Activated CD4-positive, CD25-positive, alpha-beta regulatory T cell treated with anti-CD3 and anti-CD28 coated beads, Interleukin-2, amount 50 U/mL, for 16 hours (primary cell): ENCODE data around the gene SLIT1.
"Not testable (repeated sequence)": the region's sequence is repeated elsewhere in the genome, so short reads cannot be mapped to it uniquely, and the experiment has no call there.

Experiments
- DNase-seq: peaks from one replicate; pipeline ENCODE4 v3.0.0-alpha.2; 2020; ENCODE audit warnings: low read depth, low spot score

Gene SLIT1

DNA sequence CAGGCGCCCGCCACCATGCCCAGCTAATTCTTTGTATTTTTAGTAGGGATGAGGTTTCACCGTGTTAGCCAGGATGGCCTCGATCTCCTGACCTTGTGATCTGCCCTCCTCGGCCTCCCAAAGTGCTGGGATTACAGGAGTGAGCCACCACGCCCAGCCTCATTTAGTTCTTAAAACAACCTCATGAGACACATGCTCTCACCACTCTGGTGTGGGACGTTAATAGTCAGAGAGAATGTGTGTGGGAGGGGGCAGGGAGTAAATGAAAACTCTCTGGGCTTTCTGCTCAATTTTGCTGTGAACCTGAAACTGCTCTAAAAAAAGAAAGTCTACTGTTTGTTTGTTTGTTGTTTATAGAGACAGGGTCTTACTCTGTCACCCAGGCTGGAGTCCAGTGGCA lies 103.2 kb downstream of the SLIT1 start:
- DNase-seq: not testable (repeated sequence)

DNA sequence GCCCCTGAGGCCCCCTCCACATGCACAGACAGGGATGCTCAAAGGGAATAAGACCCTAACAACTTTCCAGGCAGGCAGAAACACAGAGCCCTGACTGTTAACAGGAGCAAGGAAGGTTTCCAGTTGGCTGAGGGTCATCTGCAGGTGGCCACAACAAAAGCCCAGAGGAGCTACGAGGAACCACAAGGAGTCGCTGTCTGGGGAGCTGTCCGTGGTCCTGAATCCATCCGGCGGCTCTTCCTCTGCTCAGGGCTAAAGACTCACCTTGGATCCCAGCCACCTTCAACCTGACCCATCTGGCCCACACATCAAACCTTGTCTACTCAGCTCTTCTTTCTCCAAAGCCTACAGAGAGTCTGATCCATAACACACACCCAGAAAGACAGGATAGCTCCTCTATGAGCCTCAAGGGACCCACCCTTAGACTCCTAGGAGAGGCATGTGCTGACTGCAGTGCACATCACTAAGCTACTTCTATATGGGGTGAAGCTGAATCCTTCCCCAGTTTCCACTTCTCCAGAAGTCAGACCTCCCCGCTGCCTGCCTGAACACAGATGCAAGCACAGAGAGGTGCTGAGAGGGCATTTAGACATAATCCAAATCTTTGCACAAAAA lies 104.0 kb downstream of the SLIT1 start:
- DNase-seq: no peak

DNA sequence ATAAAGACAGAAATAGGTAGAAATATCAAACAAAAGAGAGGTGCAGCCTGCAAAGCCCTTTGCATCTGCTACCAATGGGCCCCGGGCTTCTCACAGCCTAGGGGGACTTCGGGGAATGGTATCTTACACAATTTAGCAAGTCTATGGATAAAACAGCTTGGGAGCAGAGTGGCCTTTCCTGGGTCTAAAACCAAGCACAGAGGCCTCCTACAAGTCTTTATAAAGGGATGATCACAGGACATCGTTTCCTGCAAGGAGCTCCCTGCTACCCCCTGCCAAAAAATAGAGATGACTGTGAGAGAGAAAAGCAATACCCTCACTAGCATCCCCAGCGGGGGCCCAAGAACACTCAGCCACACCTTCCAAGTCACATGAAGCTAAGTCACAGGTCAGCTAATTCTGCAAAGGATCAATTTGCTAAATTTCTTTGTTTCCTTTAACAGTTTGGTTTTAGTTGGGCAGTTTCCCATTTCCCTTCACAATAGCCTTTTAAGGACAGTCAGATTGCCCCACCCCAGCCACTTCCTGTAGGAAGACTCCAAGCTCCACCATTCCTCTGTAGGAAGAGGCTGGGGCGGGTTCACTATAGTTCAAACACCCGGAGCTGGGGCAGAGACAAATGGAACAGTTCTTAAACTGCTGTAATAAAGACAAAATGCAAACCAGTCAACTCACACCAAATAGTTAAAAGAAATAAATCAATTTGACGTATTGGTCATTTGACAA lies 105.5 kb downstream of the SLIT1 start:
- no peak for DNase-seq

DNA sequence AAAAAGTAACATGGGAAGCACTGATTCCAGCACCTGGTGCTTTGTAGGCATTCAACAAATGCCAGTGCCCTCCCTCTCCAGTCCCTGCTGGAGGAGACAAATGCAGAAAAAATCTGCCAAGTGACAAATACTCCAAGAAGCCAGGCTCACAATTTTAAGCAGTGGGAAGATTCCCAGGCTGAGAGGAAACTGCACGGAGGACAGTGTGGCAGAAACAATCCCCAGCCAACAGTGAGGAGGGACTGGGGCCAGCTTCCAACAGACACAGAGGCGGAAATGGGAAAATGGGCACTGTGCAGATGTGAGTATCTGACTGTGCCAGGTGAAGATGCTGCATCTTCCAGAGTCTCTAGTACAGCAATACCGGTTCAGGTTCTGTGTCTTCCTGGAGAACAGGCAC lies 106.3 kb downstream of the SLIT1 start:
- no peak for DNase-seq

DNA sequence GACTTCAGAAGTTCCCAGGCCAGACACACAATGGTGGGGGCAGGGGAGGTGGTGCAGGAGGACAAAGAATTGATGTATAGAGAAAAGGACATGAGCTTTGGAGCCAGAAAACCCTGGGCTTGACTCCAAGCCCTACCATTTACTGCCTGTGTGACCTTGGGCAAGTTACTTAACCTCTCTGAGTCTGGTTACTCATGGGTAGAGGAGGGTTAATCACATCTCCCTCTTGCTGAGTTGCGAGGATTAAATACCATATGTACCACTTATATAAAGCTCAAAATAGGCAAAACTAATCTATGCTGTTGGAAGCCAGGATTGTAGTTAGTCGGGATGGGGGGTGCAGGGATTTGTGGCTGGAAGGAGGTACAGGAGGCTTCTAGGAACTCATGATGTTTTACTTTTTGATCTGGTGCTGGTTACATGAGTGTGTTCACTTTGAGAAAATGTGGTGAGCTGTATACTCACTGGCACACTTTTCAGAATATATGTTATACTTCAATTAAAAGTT lies 106.8 kb downstream of the SLIT1 start:
- DNase-seq: no peak

DNA sequence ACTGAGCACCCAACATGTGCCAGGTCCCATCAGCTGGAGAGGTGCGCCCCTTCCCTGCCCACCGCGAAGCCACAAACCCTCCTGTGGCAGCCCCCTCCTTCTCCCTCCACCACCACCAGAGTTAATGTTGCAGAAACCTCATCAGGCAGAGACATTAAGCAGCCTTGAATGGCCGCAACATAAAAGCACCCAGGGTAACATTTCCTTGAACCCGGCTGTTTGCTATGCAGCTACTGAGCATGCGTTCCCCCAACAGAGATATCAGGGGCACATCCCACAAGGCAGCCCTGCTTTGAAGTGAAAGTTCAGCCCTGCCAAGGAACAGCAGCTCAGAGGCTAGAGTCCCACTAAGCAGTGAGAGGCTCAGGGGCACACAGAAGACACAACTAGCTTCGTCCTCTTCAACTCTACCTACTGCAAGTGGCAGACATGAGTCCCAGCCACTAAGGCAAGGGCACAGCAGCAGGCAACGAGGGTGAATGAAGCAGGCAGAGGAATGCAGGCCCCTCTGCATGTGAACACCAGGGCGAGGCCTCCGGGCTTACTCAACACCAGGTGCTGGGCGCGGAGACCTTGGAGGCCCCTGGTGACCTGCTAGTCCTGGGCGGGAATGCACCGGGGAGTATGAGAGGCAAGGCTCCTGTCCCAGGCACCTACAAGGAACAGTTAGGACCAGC lies 107.4 kb downstream of the SLIT1 start:
- DNase-seq: no peak

DNA sequence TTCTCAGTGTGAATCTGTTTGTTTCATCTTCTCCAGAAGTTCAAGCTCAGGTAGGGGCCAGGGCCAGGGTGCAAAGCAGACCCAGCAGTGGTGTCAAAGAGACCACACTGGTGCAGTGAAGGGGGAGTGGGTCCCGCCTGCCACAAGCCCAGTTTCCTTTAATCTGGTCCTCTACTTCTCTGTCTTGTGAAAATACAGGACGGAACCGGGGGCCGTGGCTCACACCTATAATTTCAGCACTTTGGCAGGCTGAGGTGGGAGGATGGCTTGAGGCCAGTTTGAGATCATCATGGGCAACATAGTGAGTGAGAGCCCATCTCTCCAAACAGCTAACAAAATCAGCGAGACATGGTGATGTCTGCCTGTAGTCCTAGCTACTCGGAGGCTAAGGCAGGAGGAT lies 109.0 kb downstream of the SLIT1 start:
- DNase-seq: no peak

DNA sequence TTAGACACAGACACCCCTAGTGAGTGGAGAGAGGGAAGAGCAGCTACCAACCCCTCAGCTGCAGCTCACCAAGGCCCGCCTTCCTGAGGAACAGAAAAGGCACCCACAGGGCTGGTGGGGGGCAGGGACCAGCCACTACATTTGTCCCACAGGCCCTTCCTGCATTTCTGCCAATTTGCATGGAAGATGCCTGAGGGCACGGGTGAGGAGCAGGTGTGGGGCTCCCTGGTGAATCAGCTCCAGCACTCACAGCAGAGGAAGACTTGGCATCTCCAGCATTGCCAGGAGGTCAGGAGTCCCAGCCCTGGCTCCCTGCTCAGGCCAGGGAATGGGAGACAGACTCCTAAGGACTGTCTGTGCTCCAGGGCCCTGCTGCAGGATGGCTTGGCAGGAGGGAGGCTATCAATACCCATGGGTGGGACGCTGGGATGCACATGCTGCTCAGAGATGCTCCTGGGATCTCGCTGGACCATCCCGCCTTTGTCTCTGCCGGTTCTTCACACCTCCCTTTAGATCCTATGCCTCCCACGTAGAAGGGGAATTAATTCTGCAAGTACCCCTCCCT lies 109.7 kb downstream of the SLIT1 start:
- DNase-seq: no peak

DNA sequence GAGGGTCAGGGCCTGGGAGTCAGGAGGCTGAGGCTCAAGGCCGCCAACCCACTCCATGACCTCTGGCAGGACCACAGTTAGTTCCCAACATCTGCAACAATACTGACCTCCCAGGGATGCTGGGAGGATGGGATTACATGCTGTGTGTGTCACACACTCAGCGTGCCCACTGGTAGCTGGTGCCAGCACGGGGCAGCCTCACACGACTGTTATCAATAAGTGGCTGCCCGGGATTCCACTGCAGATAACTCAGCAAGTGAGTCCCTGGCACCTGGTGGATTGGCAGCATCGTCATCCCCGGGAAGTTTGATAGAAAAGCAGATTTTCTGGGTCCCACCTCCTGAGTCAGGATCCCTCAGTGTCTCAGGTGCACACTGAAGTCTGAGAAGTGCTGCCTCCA lies 110.3 kb downstream of the SLIT1 start:
- DNase-seq: no peak

DNA sequence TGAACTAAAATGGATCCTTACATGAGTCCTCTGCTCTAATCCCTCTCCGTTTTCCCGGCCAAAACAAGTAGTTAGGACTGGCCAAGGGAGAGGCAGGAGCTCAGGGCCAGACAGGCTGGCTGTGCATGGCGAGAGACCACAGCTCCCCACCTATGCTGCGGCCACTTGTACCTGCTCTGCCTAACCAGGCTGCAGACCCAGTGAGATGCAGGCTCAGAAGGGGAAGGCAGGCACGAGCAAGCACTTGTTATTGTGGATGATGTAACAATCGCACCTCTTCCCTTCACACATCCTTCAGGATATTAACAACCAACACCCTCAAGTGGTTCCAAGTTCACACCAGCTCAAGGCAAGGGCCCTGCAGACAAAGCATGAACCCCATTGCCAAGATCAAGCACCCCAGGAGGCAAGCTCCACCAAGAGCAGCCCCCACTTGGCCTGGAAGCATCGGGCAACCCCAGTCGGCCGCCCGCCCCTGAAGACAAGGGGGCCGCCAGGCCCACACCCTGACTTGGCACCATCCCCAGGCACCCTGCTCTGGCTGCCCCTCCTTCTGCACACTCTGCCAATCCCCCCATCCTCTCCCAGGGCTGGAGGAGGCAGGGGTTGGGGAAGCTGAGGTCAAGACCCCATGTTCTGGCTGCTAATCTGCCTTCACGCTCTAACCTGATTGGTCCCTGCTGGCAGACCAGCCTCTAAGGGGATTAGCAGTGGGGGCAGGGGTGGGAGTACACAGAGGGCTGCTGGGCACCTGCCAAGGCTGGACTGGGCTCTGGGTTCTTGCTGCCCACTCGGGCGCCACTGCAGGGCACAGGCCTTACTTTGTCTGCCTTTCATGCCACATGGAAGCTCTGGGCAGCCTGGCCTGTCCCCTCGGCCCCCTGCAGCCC lies 111.3 kb downstream of the SLIT1 start:
- DNase-seq: no peak

DNA sequence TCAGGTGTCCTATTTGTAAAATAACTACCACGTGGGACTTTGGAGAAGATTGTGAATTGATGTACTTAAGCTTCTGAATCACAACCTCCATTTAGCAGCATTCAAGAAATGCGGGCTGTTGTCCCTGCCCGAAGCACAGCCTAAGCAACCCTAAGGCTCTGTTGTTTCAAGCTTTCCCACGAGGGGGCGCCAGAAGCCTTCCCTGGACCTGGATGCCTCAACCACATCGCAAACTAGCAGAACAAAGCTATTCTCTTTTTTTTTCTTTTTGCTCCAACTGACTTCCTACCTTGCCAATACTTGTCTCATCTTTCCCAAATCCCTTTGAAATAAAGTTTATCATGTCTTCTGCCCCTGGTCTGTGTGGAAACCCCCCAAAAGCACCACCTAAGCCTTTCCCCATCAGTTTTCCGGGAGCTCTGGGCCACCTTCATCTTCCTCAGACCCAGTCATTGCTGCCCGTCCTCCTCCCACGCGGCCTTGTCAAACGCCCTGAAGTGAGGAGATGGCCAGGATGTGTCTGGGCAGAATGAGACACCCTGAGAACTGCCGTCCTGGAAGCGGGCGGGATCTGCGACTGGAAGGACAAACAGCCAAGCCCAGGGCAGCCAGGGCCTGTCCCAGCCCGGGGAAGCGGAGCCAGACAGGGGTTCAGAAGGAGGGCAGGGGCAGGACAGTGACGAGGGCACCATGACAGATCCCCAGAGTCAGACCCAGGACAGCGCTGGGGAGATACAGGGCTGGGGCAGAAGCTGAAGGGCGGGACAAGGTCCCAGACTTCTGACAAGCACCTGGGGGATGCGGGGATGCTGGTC lies 112.7 kb downstream of the SLIT1 start:
- DNase-seq: peak; percentile 51

DNA sequence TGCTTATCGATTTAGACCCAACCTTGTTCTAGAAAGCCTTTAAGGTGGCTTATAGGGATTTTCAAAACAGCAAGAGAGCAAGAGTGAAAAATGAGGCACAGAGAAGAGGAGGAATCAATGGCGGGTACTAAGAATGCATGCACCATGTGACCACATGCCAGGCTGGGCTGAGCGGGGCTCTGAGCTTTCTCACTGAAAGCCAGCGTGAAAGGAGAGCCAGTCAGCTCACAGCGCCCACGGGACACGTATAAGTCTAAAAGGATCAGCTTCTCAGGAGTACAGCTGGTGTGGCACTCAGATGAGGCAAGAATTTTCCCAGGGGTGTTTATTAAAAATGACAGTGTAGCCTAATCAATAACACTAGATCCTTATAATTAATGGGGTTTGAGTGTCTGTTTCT lies 114.3 kb downstream of the SLIT1 start:
- no peak for DNase-seq

DNA sequence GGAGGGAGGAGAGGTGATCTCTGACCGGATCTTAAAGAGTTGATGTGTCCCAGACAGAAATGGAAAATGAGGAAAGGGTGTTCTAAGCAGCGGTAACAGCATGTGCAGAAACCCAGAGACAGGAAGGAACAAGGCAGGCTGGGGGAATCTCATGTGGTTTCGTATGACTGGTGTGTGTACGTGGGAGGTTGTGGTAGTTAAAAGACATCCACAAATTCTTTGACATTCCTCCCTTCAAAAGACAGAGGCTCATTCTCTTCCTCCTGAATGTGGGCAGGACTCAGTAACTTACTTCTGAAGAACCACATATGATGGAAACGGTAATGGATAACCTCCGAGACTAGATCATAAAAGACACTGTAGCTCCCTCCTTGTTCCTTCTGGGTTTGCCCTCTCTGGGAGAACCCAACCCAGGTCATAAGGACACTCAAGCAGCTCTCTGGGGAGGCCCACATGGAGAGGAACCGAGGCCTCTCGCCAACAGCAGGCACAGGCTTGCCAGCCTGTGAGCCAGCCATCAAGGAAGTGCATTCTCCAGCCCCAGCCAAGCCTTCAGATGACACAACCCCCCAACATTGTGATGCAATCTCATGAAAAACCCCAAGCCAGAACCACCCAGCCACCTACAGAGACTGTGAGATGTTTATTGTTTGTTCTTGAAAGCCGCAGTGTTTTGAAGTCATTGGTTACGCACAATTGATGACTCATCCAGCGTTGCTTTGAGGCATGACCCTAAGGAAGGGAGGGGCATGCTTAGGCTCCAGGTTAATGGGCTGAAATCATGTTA lies 116.0 kb downstream of the SLIT1 start:
- DNase-seq: no peak

DNA sequence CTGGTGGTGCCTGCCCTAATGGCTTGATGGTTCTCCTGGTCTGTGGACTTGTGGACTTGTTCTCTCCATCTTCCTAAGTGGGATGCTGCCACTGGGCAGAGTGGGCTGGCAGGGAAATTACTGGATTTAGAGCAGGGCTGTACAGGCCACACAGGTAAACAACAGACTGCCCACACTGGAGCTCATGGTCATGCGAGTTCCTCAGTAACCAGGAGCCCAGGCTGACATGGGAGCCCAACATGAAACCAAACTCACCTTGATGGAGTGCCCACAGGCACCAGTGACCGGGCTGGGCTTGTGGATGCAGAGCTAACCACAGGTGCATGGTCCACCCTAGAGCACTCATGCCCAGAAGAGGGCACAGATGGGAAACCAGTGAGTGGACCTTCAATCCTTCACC lies 116.7 kb downstream of the SLIT1 start:
- no peak for DNase-seq

DNA sequence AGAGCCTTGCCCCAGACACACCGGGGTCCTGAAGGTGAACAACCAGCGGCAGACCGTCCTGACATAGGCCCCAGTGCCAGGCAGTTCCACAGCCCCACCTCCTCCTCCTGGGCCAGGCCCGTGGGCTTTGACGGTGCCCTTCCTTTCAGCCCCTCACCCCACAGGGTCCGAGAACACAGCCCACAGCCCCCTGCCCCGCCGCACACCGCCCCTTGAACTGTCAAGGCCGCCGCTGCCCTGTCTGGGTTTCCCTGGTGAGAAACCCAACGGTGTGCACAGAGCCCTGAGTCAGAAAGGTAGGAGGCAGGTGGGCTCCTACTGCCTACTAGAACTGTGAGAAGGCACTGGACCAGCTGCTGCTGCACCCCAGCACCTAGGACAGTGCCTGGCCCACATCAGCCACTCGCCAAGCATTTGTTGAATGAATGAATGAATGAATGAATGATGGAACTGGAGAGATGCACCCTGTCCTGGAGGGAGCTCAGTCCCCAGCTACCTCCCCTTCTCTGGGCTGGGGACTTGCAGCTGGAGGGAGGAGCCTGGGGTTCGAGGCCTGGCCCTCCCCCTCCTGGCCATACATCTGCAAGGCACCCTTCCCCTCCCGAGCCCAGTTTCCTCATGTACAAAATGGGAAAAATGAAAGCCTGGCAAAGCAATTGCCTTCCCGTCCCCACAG lies 117.9 kb downstream of the SLIT1 start:
- DNase-seq: no peak

DNA sequence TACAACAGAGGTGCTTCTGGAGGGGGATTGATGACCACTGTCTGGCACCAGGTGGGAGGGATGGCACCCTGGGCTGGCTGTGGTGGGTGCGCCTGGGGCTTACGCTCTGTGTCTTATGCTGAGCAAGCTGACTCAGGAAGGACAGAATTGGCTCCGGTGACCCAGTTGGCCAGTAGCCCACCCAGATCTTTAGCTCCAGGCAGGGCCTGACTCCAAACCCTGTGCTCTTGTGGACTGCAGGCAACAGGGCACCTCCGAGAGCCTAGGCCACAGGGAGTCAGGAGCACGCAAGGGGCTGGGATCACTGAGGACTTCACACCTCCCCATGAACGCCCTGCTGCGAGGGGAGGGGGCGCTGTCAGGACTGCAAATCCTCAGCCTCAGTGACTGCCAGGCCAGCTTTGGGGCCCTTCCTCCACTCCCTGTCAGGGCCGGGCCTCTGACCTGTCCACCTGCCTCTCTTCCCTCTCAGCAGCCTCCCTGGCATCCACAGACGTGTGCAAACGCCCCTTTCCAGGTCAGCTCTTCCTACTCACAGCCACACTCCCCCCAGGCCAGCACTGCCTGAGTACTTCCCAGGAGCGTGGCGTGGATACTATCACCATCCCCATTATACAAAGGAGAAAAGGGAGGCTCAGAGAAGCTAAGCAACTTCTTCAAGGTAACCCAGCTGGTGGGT lies 118.7 kb downstream of the SLIT1 start:
- no peak for DNase-seq

DNA sequence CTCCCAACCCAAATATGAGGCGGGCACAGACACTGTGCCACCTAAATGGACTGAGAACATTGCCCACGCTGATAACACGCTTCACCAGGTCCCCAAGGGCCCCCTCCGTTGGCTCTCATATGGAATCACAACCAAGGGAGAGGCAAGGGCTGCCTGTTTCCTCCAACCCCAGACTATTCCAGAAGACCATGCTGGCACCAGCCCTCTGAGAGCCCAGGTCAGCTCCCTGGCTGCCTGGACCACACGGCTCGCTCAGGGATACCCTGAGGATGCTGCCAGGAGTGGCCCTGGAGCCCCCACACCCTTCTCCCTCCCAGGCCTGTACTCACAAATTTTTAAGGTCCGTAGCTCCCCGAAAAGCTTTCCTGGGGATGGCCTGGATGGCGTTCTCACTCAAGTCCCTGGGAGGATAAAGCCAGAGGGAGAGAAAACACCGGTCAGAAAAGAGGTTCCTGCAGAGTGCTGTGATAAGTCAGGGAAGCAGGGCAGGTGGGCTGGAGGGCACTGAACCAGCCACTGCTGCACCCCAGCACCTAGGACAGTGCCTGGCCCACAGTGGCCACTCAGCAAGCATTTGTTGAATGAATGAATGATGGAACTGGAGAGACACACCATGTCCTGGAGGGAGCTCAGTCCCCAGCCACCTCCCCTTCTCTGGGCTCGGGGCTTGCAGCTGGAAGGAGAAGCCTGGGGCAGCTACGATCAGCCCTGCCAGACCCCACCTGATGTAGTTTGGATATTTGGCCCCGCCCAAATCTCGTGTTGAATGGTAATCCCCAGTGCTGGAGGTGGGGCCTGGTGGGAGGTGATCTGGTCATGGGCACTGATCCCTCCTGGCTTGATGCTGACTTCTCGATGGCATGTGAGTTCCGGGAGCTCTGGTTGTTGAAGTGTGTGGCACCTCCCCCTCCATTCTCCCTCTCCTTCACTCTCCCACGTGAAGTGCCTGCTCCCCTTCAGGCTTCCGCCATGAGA lies 119.8 kb downstream of the SLIT1 start:
- DNase-seq: no peak

DNA sequence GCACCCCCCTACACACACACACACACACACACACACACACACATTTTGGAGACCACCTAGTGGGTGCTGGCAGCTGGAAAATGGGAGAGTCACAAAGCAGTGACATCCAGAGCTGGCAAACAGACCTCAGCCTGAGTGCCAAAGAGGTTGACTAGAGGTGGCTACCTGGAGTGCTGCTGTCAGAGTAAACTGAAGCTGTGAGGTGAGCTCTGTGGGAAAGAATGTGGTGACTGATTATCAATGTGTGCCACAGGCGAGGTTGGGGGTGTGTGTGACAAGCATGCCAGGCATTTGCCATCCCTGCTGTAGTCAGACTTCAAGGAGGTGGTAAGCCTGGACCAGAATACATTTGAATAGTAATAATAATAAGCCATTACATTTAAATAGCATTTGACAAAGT lies 120.6 kb downstream of the SLIT1 start:
- DNase-seq: no peak
